ENCODE results near the gene CRIP2. TPM values are rescaled to one million over a fixed set of nuclear protein-coding genes. Genes with fewer than 3 reads are reported as not detected.

Gene CRIP2
- total and polyA plus RNA-seq, 2 of the 8 experiments (the other 6 are each of a cell fraction or from before 2014, with no cell fraction given), result 4.2 to 13.5 TPM

GRCh38 chr14:105424861-105425260 lies 49.8 kb upstream of the CRIP2 start (continued):
- no peak for TF ChIP-seq CHD7 (IDR thresholded peaks at IDR 0.05; ENCODE audit: insufficient replicate concordance, low read length)
- no peak for TF ChIP-seq CBX8 (IDR thresholded peaks at IDR 0.05; ENCODE audit: borderline replicate concordance, low read depth, low read length)
- no peak for TF ChIP-seq POU5F1 (IDR thresholded peaks at IDR 0.05; ENCODE audit: low read depth, low read length)
- no peak for TF ChIP-seq BRCA1 (IDR thresholded peaks at IDR 0.05; ENCODE audit: low read depth, low read length)
- no peak for TF ChIP-seq JUN (IDR thresholded peaks at IDR 0.05; ENCODE audit: low read depth, low read length)
- TF ChIP-seq CHD1 (IDR thresholded peaks at IDR 0.05; ENCODE audit: low read depth, low read length), result no peak
- no peak for TF ChIP-seq CREB1 (IDR thresholded peaks at IDR 0.05)
- TF ChIP-seq TEAD4 (IDR thresholded peaks at IDR 0.05; ENCODE audit: low read depth, low read length), result no peak
- TF ChIP-seq TCF12 (IDR thresholded peaks at IDR 0.05; ENCODE audit: low read depth, low read length), result no peak
- TF ChIP-seq KDM4A (IDR thresholded peaks at IDR 0.05; ENCODE audit: low read depth, low read length, severe bottlenecking), result no peak
- TF ChIP-seq HDAC2 (IDR thresholded peaks at IDR 0.05; ENCODE audit: borderline replicate concordance in 1 of 2, low read depth in 2 of 2, low read length in 2 of 2), result no peak
- no peak for TF ChIP-seq CEBPB (IDR thresholded peaks at IDR 0.05; ENCODE audit: low read depth, low read length)
- TF ChIP-seq HDAC6 (IDR thresholded peaks at IDR 0.05; ENCODE audit: low read depth, low read length), result no peak
- no peak for TF ChIP-seq SP1 (IDR thresholded peaks at IDR 0.05; ENCODE audit: low read depth, low read length)
